Measurements from ENCODE around the gene MAGI3. TPM values are rescaled to one million over a fixed set of nuclear protein-coding genes. Genes with fewer than 3 reads are reported as not detected.

Gene MAGI3
- total RNA-seq, 3 donors from 2014 or later (not counting 1 experiment from before 2014, with no cell fraction given): 0.61 to 1.6 (median 0.66) TPM

DNA sequence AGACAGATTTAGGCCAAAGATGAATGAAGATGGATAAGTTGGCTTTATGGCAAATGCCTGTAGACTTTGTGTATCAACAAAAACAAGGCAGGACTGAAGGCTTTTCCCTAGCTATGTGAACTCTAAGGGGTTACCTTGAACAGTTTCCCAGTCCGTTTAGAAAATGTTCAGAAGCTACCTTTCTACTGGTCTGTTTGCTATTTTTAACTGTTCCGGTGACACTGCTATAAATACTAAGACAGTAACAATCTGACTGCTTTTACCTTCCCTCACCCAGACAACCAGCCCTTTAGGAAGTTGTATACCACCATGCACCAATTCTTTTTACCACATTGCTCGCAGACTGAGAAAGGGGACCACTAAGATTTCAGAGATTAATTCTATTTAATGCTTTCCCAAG, 266.8 kb downstream of the MAGI3 start:
- no peaks in the 10 kb centered on the region for H3K9me3 Mint-ChIP-seq
- no peak overlapping the region for H3K27ac Mint-ChIP-seq
- no peak for DNase-seq

DNA sequence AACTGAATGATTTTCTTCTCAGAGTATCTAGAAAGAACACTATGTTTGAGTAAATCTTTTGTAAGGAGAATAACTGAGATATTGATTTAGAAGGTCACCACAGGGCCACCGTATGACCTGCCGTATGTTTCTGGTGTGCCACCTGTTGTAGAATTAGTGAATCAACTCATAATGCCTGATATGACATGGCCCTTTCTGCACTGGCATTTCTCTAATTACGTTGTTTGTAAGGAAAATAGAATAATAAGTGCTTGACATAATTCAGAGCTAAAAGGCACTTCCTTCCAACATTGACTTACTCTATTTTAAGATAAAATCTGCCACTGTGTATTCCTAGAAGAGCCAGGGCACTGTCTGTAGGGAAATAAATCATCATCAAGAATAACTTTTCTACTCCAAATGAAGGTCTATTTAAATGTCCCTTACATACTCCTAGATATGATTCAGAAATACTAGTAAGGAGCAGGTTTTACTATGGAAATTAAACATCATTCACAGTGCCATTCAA, 267.3 kb downstream of the MAGI3 start:
- H3K36me3 ChIP-seq (ENCODE audit: control insufficient read depth, insufficient read depth, low read length): no peaks in the 10 kb centered on the region
- H3K27ac ChIP-seq (ENCODE audit: low read length): no peak overlapping the region
- DNase-seq (no peak), ATAC-seq (no peak)
- no peaks in the 10 kb centered on the region for H3K36me3 Mint-ChIP-seq
- H3K9me3 Mint-ChIP-seq: no peaks in the 10 kb centered on the region
- H3K9me3 ChIP-seq (ENCODE audit: control insufficient read depth, insufficient read depth, low read length): no peaks in the 10 kb centered on the region
- no peak overlapping the region for H3K4me3 Mint-ChIP-seq
- H3K27ac Mint-ChIP-seq: no peak overlapping the region
- H3K4me3 ChIP-seq (ENCODE audit: low read length): no peak overlapping the region
- H3K4me1 Mint-ChIP-seq: no peaks in the 10 kb centered on the region
- no peaks in the 10 kb centered on the region for H3K27me3 Mint-ChIP-seq (ENCODE audit: low read depth in 2 of 2)
- WGBS (ENCODE audit: insufficient coverage): 94% methylated on average over 2 of the region's 3 CpGs
- TF ChIP-seq, protein P1, sequence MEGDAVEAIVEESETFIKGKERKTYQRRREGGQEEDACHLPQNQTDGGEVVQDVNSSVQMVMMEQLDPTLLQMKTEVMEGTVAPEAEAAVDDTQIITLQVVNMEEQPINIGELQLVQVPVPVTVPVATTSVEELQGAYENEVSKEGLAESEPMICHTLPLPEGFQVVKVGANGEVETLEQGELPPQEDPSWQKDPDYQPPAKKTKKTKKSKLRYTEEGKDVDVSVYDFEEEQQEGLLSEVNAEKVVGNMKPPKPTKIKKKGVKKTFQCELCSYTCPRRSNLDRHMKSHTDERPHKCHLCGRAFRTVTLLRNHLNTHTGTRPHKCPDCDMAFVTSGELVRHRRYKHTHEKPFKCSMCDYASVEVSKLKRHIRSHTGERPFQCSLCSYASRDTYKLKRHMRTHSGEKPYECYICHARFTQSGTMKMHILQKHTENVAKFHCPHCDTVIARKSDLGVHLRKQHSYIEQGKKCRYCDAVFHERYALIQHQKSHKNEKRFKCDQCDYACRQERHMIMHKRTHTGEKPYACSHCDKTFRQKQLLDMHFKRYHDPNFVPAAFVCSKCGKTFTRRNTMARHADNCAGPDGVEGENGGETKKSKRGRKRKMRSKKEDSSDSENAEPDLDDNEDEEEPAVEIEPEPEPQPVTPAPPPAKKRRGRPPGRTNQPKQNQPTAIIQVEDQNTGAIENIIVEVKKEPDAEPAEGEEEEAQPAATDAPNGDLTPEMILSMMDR (IDR thresholded peaks at IDR 0.05): no peak
- intact Hi-C loops (cut with micrococcal nuclease): no loop called here
- no peaks in the 10 kb centered on the region for H3K27me3 ChIP-seq (ENCODE audit: control insufficient read depth, insufficient read depth, low read length)
- H3K4me1 ChIP-seq (ENCODE audit: control insufficient read depth, insufficient read depth, low read length): no peaks in the 10 kb centered on the region

More for the DNA sequence above, 266.8 kb downstream of the MAGI3 start:
- TF ChIP-seq, protein P1 (IDR thresholded peaks at IDR 0.05): no peak
- Mint-ChIP-seq H3K4me3 (no peak overlapping the region), H3K36me3 (no peaks in the 10 kb centered on the region), H3K4me1 (no peaks in the 10 kb centered on the region), H3K27me3 (ENCODE audit: low read depth in 2 of 2) (no peaks in the 10 kb centered on the region)
- intact Hi-C loops (cut with micrococcal nuclease): no loop called here
- no peak overlapping the region for H3K4me3 ChIP-seq (ENCODE audit: low read length)
- whole genome bisulfite sequencing (ENCODE audit: insufficient coverage): 58% methylated on average over 3 of the region's 3 CpGs
- H3K27ac ChIP-seq (ENCODE audit: low read length): no peak overlapping the region
- no peaks in the 10 kb centered on the region for H3K36me3 ChIP-seq (ENCODE audit: control insufficient read depth, insufficient read depth, low read length)
- H3K9me3 ChIP-seq (ENCODE audit: control insufficient read depth, insufficient read depth, low read length): no peaks in the 10 kb centered on the region
- no peak for ATAC-seq
- no peaks in the 10 kb centered on the region for H3K27me3 ChIP-seq (ENCODE audit: control insufficient read depth, insufficient read depth, low read length)
- H3K4me1 ChIP-seq (ENCODE audit: control insufficient read depth, insufficient read depth, low read length): no peaks in the 10 kb centered on the region

DNA sequence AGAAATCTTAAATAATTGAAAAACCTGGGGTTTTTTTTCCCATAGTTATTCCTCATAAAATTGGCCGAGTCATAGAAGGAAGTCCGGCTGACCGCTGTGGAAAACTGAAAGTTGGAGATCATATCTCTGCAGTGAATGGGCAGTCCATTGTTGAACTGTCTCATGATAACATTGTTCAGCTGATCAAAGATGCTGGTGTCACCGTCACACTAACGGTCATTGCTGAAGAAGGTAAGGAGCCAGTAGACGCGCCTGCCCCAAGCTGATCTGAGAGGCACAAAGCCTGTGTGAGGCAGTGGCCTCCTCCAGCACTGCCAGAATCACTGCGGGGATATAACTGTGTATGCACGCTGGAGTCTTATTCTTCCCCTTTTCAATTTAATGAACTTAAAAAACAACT, 268.7 kb downstream of the MAGI3 start:
- Mint-ChIP-seq H3K27ac (no peak overlapping the region), H3K27me3 (ENCODE audit: low read depth in 2 of 2) (no peaks in the 10 kb centered on the region), H3K4me3 (no peak overlapping the region), H3K36me3 (no peaks in the 10 kb centered on the region), H3K9me3 (no peaks in the 10 kb centered on the region), H3K4me1 (no peaks in the 10 kb centered on the region)
- H3K27ac ChIP-seq (ENCODE audit: low read length): no peak overlapping the region
- intact Hi-C loops (cut with micrococcal nuclease): no loop called here
- H3K4me1 ChIP-seq (ENCODE audit: control insufficient read depth, insufficient read depth, low read length): no peaks in the 10 kb centered on the region
- ATAC-seq (no peak), DNase-seq (no peak)
- TF ChIP-seq, protein P1 (IDR thresholded peaks at IDR 0.05): no peak
- H3K4me3 ChIP-seq (ENCODE audit: low read length): no peak overlapping the region
- no peaks in the 10 kb centered on the region for H3K27me3 ChIP-seq (ENCODE audit: control insufficient read depth, insufficient read depth, low read length)
- WGBS (ENCODE audit: insufficient coverage): 82% methylated on average over 9 of the region's 9 CpGs
- H3K36me3 ChIP-seq (ENCODE audit: control insufficient read depth, insufficient read depth, low read length): no peaks in the 10 kb centered on the region
- H3K9me3 ChIP-seq (ENCODE audit: control insufficient read depth, insufficient read depth, low read length): no peaks in the 10 kb centered on the region

DNA sequence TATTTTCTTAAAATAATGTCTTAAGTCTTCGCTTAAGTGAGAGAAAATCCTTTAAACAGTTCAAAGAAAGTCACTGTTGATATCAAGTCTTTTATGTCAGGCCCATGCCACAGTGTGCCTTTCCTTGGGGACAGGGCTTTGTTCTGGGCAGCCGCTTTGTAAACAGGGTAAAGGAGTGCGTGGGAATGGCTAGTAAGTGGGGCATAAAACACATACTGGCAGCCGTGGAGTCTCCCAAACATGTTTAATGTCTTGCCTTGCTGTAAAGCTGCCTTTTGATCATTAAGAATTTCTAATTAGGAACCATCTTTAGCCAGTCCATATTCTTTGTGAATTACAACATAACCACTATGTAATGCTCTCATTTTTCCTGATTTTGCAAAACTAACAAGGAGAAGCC, 269.2 kb downstream of the MAGI3 start:
- ATAC-seq: no peak
- Mint-ChIP-seq H3K9me3 (no peaks in the 10 kb centered on the region), H3K27ac (no peak overlapping the region), H3K36me3 (no peaks in the 10 kb centered on the region), H3K4me3 (no peak overlapping the region), H3K27me3 (ENCODE audit: low read depth in 2 of 2) (no peaks in the 10 kb centered on the region), H3K4me1 (no peaks in the 10 kb centered on the region)
- DNase-seq: no peak
- Histone ChIP-seq H3K4me1 (ENCODE audit: control insufficient read depth, insufficient read depth, low read length) (no peaks in the 10 kb centered on the region), H3K27ac (ENCODE audit: low read length) (no peak overlapping the region), H3K36me3 (ENCODE audit: control insufficient read depth, insufficient read depth, low read length) (no peaks in the 10 kb centered on the region), H3K9me3 (ENCODE audit: control insufficient read depth, insufficient read depth, low read length) (no peaks in the 10 kb centered on the region), H3K4me3 (ENCODE audit: low read length) (no peak overlapping the region), H3K27me3 (ENCODE audit: control insufficient read depth, insufficient read depth, low read length) (no peaks in the 10 kb centered on the region)
- TF ChIP-seq, protein P1 (IDR thresholded peaks at IDR 0.05): no peak
- 83% methylated on average over 4 of the region's 4 CpGs for WGBS (ENCODE audit: insufficient coverage)
- intact Hi-C loops (cut with micrococcal nuclease): no loop called here

Measured in natural killer cell (primary cell).